Endothelial cell (in vitro differentiated cells): ENCODE results near the gene TPRA1. TPM values are rescaled to one million over a fixed set of nuclear protein-coding genes. Genes with fewer than 3 reads are reported as not detected.

Experiments used
- DNase-seq: peaks from one replicate; pipeline ENCODE4 v3.0.0; 2021; ENCODE audit warnings: low spot score
- H3K27ac Mint-ChIP-seq: one replicate; pipeline ENCODE4 v1.8.0; 2021; ENCODE audit warnings: mixed read lengths, inconsistent platforms; ENCODE audit not compliant: unreplicated experiment
- H3K27me3 Mint-ChIP-seq: one replicate; pipeline ENCODE4 v1.8.0; 2021; ENCODE audit warnings: mild to moderate bottlenecking, moderate library complexity, mixed read lengths, inconsistent platforms; ENCODE audit not compliant: unreplicated experiment
- H3K36me3 Mint-ChIP-seq: one replicate; pipeline ENCODE4 v1.8.0; 2021; ENCODE audit warnings: mild to moderate bottlenecking, low read depth, mixed read lengths, inconsistent platforms; ENCODE audit not compliant: unreplicated experiment
- H3K4me1 Mint-ChIP-seq: one replicate; pipeline ENCODE4 v1.8.0; 2021; ENCODE audit warnings: mild to moderate bottlenecking, mixed read lengths, inconsistent platforms; ENCODE audit not compliant: unreplicated experiment
- H3K4me3 Mint-ChIP-seq: one replicate; pipeline ENCODE4 v1.8.0; 2021; ENCODE audit warnings: mild to moderate bottlenecking, mixed read lengths, inconsistent platforms; ENCODE audit not compliant: unreplicated experiment
- H3K9me3 Mint-ChIP-seq: one replicate; pipeline ENCODE4 v1.8.0; 2021; ENCODE audit warnings: mixed read lengths, inconsistent platforms; ENCODE audit not compliant: unreplicated experiment
- total RNA-seq: library from RNA; stranded (reverse); fragmentation: NEBNext Ultra II Directional; extraction: Animal tissue kit (Norgen Biotek cat#: 25700); gene quantifications from one replicate; pipeline ENCODE4 v1.2.1, GENCODE V29; 2021; ENCODE audit not compliant: unreplicated experiment
- TF ChIP-seq, protein P1 (sequence below): fragments of 200-600 bp; sonication (generic); IDR thresholded peaks from one replicate; pipeline ENCODE4 v1.5.0; 2021; ENCODE audit warnings: antibody characterized with exemption; ENCODE audit not compliant: unreplicated experiment

The TPRA1 gene
- total RNA-seq, 1 donor from 2014 or later: 36.9 TPM

DNA sequence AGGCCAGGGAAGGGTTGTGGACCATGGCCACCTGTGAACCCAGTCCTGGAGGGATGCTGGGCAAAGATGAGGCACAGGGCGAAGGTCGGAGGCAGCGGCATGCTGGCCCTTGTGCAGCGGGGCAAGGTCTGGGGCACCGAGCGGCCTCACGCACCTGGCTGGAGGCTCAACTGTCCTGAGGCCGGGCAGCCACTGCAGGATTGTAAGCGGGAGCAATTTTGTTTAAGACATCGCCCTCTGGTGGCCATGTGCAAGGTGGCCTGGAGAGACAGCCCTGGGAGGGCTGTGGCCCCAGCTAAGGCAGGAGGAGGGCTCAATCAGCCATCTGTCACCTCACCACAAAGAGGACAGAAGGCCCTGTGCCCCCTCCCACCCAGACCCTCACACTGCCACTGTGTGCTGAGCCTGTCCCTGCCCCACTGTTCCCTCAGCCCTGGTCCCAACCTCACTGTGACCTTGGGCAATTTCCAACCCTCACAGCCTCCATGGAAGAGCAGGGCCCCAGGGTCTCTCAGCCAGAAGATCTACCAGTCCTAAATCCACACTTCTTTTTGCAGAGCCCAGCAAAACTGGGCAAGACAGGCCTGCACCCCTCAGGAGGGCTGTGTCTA is 46.2 kb downstream of the TPRA1 start:
- Mint-ChIP-seq H3K9me3 (no peaks in the 10 kb centered on the region), H3K36me3 (peaks cover 4% of the 10 kb centered on the region), H3K4me1 (peaks cover 7% of the 10 kb centered on the region), H3K27ac (no peak overlapping the region), H3K4me3 (no peak overlapping the region), H3K27me3 (peaks cover 8% of the 10 kb centered on the region)
- TF ChIP-seq, protein P1, sequence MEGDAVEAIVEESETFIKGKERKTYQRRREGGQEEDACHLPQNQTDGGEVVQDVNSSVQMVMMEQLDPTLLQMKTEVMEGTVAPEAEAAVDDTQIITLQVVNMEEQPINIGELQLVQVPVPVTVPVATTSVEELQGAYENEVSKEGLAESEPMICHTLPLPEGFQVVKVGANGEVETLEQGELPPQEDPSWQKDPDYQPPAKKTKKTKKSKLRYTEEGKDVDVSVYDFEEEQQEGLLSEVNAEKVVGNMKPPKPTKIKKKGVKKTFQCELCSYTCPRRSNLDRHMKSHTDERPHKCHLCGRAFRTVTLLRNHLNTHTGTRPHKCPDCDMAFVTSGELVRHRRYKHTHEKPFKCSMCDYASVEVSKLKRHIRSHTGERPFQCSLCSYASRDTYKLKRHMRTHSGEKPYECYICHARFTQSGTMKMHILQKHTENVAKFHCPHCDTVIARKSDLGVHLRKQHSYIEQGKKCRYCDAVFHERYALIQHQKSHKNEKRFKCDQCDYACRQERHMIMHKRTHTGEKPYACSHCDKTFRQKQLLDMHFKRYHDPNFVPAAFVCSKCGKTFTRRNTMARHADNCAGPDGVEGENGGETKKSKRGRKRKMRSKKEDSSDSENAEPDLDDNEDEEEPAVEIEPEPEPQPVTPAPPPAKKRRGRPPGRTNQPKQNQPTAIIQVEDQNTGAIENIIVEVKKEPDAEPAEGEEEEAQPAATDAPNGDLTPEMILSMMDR: peak; percentile 84
- peak; percentile 80 for DNase-seq

DNA sequence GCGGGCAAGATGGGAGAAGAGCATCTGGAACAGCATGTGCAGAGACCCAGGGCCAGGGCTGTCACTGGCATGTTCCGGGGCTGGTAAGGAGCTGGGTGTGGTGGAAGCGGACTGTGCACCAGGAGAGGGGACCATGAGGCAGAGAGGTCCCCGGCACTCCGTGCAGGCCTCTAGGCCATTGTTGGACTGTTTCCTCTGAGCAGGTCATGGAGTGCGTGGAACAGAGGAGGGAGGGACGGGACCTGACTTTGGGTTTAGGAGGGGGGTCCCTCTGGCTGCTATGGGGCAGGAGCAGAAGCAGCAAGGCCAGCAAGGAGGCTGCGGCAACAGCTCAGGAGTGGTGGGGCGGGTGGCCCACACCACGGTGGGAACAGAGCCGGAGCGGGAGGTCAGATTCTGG is 47.1 kb downstream of the TPRA1 start:
- TF ChIP-seq, protein P1: no peak
- H3K27ac Mint-ChIP-seq: no peak overlapping the region
- H3K4me3 Mint-ChIP-seq: peak overlapping the region; percentile 51
- no peak for DNase-seq
- peaks cover 7% of the 10 kb centered on the region for H3K4me1 Mint-ChIP-seq
- H3K27me3 Mint-ChIP-seq: peaks cover 8% of the 10 kb centered on the region
- H3K9me3 Mint-ChIP-seq: no peaks in the 10 kb centered on the region
- H3K36me3 Mint-ChIP-seq: peaks cover 4% of the 10 kb centered on the region

DNA sequence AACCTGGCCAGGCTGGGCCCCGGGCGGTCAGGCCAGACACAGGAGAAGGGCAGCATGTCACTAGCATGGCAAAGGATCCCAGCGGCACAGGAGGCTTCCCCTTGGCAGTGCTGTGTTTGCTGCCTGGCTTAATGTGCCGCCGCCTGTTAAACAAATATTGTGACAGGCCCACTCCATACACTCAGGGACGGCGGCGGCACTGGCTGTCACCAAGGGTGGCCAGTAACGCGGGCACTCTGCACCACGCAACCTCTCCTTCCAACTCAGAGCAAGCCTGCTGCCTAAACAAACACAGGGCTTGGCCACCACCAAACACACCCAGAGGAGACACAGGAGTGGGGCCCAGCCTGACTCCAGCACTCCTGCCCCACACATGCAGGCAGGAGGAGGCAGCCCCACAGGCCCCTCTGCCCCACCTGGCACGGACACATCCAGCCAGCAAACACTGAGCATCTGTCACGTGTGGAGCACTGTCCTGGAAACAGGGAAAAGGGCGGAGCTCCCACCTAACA is 48.0 kb downstream of the TPRA1 start:
- no peak overlapping the region for H3K27ac Mint-ChIP-seq
- no peaks in the 10 kb centered on the region for H3K36me3 Mint-ChIP-seq
- peaks cover 8% of the 10 kb centered on the region for H3K27me3 Mint-ChIP-seq
- H3K4me3 Mint-ChIP-seq: no peak overlapping the region
- TF ChIP-seq, protein P1: no peak
- no peaks in the 10 kb centered on the region for H3K9me3 Mint-ChIP-seq
- DNase-seq: no peak
- peaks cover 4% of the 10 kb centered on the region for H3K4me1 Mint-ChIP-seq

DNA sequence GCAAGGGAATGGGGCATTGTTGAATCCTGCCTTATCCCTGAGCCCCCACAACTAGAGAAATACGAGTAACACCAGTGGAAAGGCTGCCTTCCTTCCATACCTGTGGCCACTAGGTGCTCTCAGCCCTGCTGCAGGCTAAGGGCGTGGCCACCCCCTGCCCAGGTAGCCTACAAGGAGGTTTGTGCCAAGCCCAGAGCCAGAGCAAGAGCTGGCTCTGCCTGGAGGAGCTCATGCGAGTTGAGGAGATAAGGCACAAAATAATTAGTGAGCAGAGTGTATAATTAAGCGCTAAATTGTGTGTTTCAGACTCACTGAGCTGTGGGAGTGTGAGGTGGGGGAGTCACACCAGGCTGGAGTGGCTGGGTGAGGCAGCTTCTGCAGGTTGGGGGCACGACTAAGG is 49.2 kb downstream of the TPRA1 start:
- Mint-ChIP-seq H3K4me3 (no peak overlapping the region), H3K36me3 (no peaks in the 10 kb centered on the region), H3K9me3 (no peaks in the 10 kb centered on the region), H3K27ac (no peak overlapping the region), H3K4me1 (peaks cover 5% of the 10 kb centered on the region), H3K27me3 (peaks cover 8% of the 10 kb centered on the region)
- TF ChIP-seq, protein P1: no peak
- DNase-seq: no peak

DNA sequence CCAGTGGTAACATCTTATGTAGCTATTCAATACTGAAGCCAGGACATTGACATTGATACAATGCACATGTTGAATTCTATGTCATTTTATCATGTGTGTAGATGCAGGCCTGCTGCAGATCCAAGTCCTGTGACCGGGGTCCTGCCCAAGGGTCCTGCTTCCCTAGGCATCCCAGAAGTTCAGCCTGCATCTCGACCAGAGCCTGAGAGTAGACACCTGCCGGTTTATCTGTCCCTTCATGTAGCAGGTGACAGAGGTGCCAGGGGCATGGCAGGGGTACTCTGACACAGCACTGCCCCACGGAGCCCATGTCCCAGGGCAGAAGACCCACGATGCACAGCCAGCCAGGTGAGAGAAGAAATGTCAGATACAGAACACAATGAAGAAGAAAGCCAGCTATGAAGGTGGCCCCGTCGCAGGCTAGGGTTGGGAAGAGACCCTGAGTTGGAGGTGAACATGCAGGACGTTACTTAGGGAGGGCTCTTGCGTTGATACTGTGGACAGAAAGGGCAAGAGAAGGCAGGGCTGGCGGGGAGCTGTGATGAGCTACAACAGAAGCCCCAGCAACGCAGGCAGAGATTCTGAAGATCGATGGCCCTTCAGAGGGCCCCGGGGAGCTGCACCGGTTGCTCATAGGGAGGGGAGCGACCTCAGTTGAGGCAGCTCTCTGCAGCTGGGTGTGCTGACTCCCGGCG is 51.0 kb downstream of the TPRA1 start:
- Mint-ChIP-seq H3K27ac (no peak overlapping the region), H3K9me3 (no peaks in the 10 kb centered on the region), H3K4me1 (peaks cover 5% of the 10 kb centered on the region), H3K27me3 (peaks cover 6% of the 10 kb centered on the region), H3K4me3 (no peak overlapping the region), H3K36me3 (no peaks in the 10 kb centered on the region)
- TF ChIP-seq, protein P1: no peak
- DNase-seq: no peak
